IMR-90 (cell line): ENCODE measurements around the gene AHCYL2. TPM values are rescaled to one million over a fixed set of nuclear protein-coding genes. Genes with fewer than 3 reads are reported as not detected.

Source experiments
- ATAC-seq: fragments of 200-7000 bp; cut with Tn5 transposase; 2 replicates; pipeline ENCODE4 v1.9.1; 2020; ENCODE audit warnings: low read depth, mild to moderate bottlenecking, moderate library complexity
- BruUV-seq: library from RNA; stranded (reverse); fragments of 400-500 nt; replicated peaks from 2 replicates; lab custom pipeline; 2021; lab: Mats Ljungman, UMichigan
- CTCF ChIA-PET: fragments of 300-600 bp; formaldehyde crosslinking; extraction: SDS; loops from one replicate; lab custom pipeline; 2021; ENCODE audit warnings: antibody characterized with exemption; lab: Yijun Ruan, JAX
- POLR2A ChIA-PET: fragments of 300-600 bp; sonication (Branson Sonifier 250); formaldehyde crosslinking; loops from one replicate; lab custom pipeline; 2022; ENCODE audit warnings: antibody characterized with exemption; ENCODE audit not compliant: unreplicated experiment; lab: Charles Lee
- DNase-seq: peaks from one replicate; pipeline ENCODE4 v3.0.0; 2013
- H2AFZ ChIP-seq: replicated peaks from 2 replicates; pipeline ENCODE3; 2013; ENCODE audit warnings: low read length, mild to moderate bottlenecking; ENCODE audit not compliant: poor library complexity
- H2AK5ac ChIP-seq: 2 replicates; pipeline ENCODE4 v1.6.1; 2013; ENCODE audit warnings: low read depth, low read length, inconsistent platforms
- H2AK9ac ChIP-seq: replicated peaks from 2 replicates; pipeline ENCODE3; 2013; ENCODE audit warnings: mild to moderate bottlenecking, low read depth, low read length, moderate library complexity; ENCODE audit not compliant: poor library complexity
- H2BK120ac ChIP-seq: 2 replicates; pipeline ENCODE4 v1.6.1; 2013; ENCODE audit warnings: low read depth, low read length, inconsistent platforms
- H2BK15ac ChIP-seq: 3 replicates; pipeline ENCODE4 v1.6.1; 2013; ENCODE audit warnings: low read depth, low read length, inconsistent platforms
- H2BK20ac ChIP-seq: 2 replicates; pipeline ENCODE4 v1.6.1; 2013; ENCODE audit warnings: low read depth, mild to moderate bottlenecking, inconsistent platforms, low read length, moderate library complexity
- H2BK5ac ChIP-seq: 2 replicates; pipeline ENCODE4 v1.6.1; 2013; ENCODE audit warnings: mild to moderate bottlenecking, low read depth, low read length, inconsistent platforms; ENCODE audit not compliant: poor library complexity, severe bottlenecking
- H3K14ac ChIP-seq: replicated peaks from 2 replicates; pipeline ENCODE4 v1.6.1; 2013; ENCODE audit warnings: low read depth, low read length, inconsistent platforms
- H3K18ac ChIP-seq: 2 replicates; pipeline ENCODE4 v1.6.1; 2013; ENCODE audit warnings: low read depth, low read length, control low read depth
- H3K23ac ChIP-seq: 2 replicates; pipeline ENCODE4 v1.6.1; 2013; ENCODE audit warnings: low read depth, low read length, inconsistent platforms
- H3K27ac ChIP-seq: 2 replicates; pipeline ENCODE4 v1.5.1; 2013; ENCODE audit warnings: mild to moderate bottlenecking, control low read depth, low read length; ENCODE audit not compliant: insufficient read depth
- H3K27me3 ChIP-seq: 2 replicates; pipeline ENCODE4 v1.6.1; 2013; ENCODE audit warnings: low read length; ENCODE audit not compliant: control insufficient read depth, insufficient read depth
- H3K36me3 ChIP-seq: 2 replicates; pipeline ENCODE4 v1.6.1; 2013; ENCODE audit warnings: low read length, mixed read lengths; ENCODE audit not compliant: control insufficient read depth, insufficient read depth
- H3K4ac ChIP-seq: 2 replicates; pipeline ENCODE4 v1.6.1; 2013; ENCODE audit warnings: low read depth, low read length, inconsistent platforms
- H3K4me1 ChIP-seq: 2 replicates; pipeline ENCODE4 v1.6.1; 2013; ENCODE audit warnings: low read length, mixed read lengths; ENCODE audit not compliant: control insufficient read depth, insufficient read depth
- H3K4me2 ChIP-seq: 2 replicates; pipeline ENCODE4 v1.6.1; 2013; ENCODE audit warnings: low read depth, mild to moderate bottlenecking, control low read depth, low read length, moderate library complexity
- H3K4me3 ChIP-seq: 2 replicates; pipeline ENCODE4 v1.5.1; 2013; ENCODE audit warnings: low read depth, mild to moderate bottlenecking, control low read depth, low read length, moderate library complexity; ENCODE audit not compliant: insufficient read depth
- H3K56ac ChIP-seq: 2 replicates; pipeline ENCODE4 v1.6.1; 2013; ENCODE audit warnings: low read length, inconsistent platforms; ENCODE audit not compliant: insufficient read depth; ENCODE audit errors: extremely low read depth
- H3K79me1 ChIP-seq, 2 experiments: 2 replicates each; pipeline ENCODE4 v1.6.1; 2013; ENCODE audit warnings: low read length in 2 of 2, inconsistent platforms in 1 of 2, low read depth in 1 of 2
- H3K9ac ChIP-seq: 2 replicates; pipeline ENCODE4 v1.6.1; 2013; ENCODE audit warnings: low read depth, low read length, control low read depth
- H3K9me1 ChIP-seq: 2 replicates; pipeline ENCODE4 v1.6.1; 2013; ENCODE audit warnings: low read length, inconsistent platforms; ENCODE audit not compliant: insufficient read depth
- H3K9me3 ChIP-seq: 2 replicates; pipeline ENCODE4 v1.6.1; 2013; ENCODE audit warnings: low read length; ENCODE audit not compliant: control insufficient read depth, insufficient read depth
- H4K20me1 ChIP-seq: 2 replicates; pipeline ENCODE4 v1.6.1; 2013; ENCODE audit warnings: low read length, inconsistent platforms; ENCODE audit not compliant: insufficient read depth
- H4K5ac ChIP-seq: 2 replicates; pipeline ENCODE4 v1.6.1; 2013; ENCODE audit warnings: mild to moderate bottlenecking, low read depth, low read length, control low read depth
- H4K8ac ChIP-seq, 2 experiments: 2 replicates each; pipeline ENCODE4 v1.6.1; 2013; ENCODE audit warnings: low read depth in 2 of 2, low read length in 2 of 2, control low read depth in 1 of 2, inconsistent platforms in 1 of 2
- H4K91ac ChIP-seq: 2 replicates; pipeline ENCODE4 v1.6.1; 2013; ENCODE audit warnings: low read depth, low read length, inconsistent platforms; ENCODE audit not compliant: insufficient read depth
- BHLHE40 ChIP-seq: fragments of 150-350 bp; IDR thresholded peaks from 2 replicates; pipeline ENCODE4 v1.6.1; 2016; ENCODE audit warnings: mild to moderate bottlenecking, low read depth, low read length
- CEBPB ChIP-seq: IDR thresholded peaks from 2 replicates; pipeline ENCODE4 v1.6.1; 2012; ENCODE audit warnings: low read depth, low read length, improper control_type of control experiment
- CHD1 ChIP-seq: IDR thresholded peaks from 2 replicates; pipeline ENCODE4 v1.6.1; 2012; ENCODE audit warnings: low read depth, low read length, improper control_type of control experiment
- FOS ChIP-seq: fragments of 150-350 bp; IDR thresholded peaks from 2 replicates; pipeline ENCODE4 v1.6.1; 2016; ENCODE audit warnings: low read depth, low read length
- MAFK ChIP-seq: IDR thresholded peaks from 2 replicates; pipeline ENCODE4 v1.6.1; 2012; ENCODE audit warnings: low read depth, low read length, improper control_type of control experiment
- MXI1 ChIP-seq: IDR thresholded peaks from 2 replicates; pipeline ENCODE4 v1.6.1; 2012; ENCODE audit warnings: low read depth, mild to moderate bottlenecking, low read length, moderate library complexity, borderline replicate concordance
- NFE2L2 ChIP-seq: fragments of 150-350 bp; IDR thresholded peaks from 2 replicates; pipeline ENCODE4 v1.6.1; 2016; ENCODE audit warnings: low read depth, mild to moderate bottlenecking, low read length
- POLR2A ChIP-seq: IDR thresholded peaks from 2 replicates; pipeline ENCODE4 v1.6.1; 2012; ENCODE audit warnings: mild to moderate bottlenecking, low read depth, low read length
- RAD21 ChIP-seq: IDR thresholded peaks from 2 replicates; pipeline ENCODE4 v1.6.1; 2012; ENCODE audit warnings: low read length, improper control_type of control experiment
- RCOR1 ChIP-seq: IDR thresholded peaks from 2 replicates; pipeline ENCODE4 v1.6.1; 2012; ENCODE audit warnings: mild to moderate bottlenecking, low read length, improper control_type of control experiment; ENCODE audit not compliant: insufficient replicate concordance
- SMC3 ChIP-seq: fragments of 150-350 bp; IDR thresholded peaks from 2 replicates; pipeline ENCODE4 v1.6.1; 2016; ENCODE audit warnings: low read depth, mild to moderate bottlenecking, antibody characterized with exemption, low read length, moderate library complexity
- WGBS, 2 experiments: methylation state at CpG; one replicate each; pipeline versions ENCODE4 v1.1.5 to v1.1.7; 2013; ENCODE audit warnings: missing lambda C conversion rate in 2 of 2; ENCODE audit not compliant: insufficient read length in 1 of 2; ENCODE audit errors: extremely low coverage in 2 of 2; 5-methylcytosine and 5-hydroxymethylcytosine counted together
- dilution Hi-C: fragments of 300-500 bp; cut with HindIII; formaldehyde crosslinking; loops from one replicate; pipeline ENCODE4 v1.14.3; 2018; ENCODE audit warnings: low sequenced_read_pairs; ENCODE audit not compliant: unreplicated experiment
- in situ Hi-C: fragments of 300-500 bp; cut with MboI; formaldehyde crosslinking; loops from 3 replicates; pipeline ENCODE4 v1.14.3; 2019; ENCODE audit warnings: low sequenced_read_pairs, inconsistent platforms, mixed read lengths
- intact Hi-C: fragments of 100-400 bp; cut with micrococcal nuclease; formaldehyde crosslinking; loops from 2 replicates; pipeline ENCODE4 v1.10.0; 2022
- polyA plus RNA-seq, 3 experiments: library from polyadenylated mRNA; depleted of rRNA; stranded (reverse); fragments of >200 nt; gene quantifications; 2 replicates each; pipeline ENCODE4 v1.2.3, GENCODE V29; 2012; ENCODE audit warnings: low replicate concordance in 1 of 3
- total RNA-seq: library from RNA; depleted of rRNA; stranded (reverse); fragments of >200 nt; gene quantifications from 2 replicates; pipeline ENCODE4 v1.2.3, GENCODE V29; 2012
- TF ChIP-seq, protein P1 (sequence below): fragments of 150-350 bp; IDR thresholded peaks from 2 replicates; pipeline ENCODE4 v1.6.1; 2016; ENCODE audit warnings: low read depth, mild to moderate bottlenecking, low read length, moderate library complexity, borderline replicate concordance
- TF ChIP-seq, protein P2 (sequence below): fragments of 150-350 bp; IDR thresholded peaks from 2 replicates; pipeline ENCODE4 v1.6.1; 2017; ENCODE audit warnings: mild to moderate bottlenecking, antibody characterized with exemption, low read length, low read depth
- TF ChIP-seq, protein P3 (sequence below): conservative IDR thresholded peaks from 2 replicates; pipeline ENCODE4 v1.5.1; 2012; ENCODE audit warnings: mild to moderate bottlenecking, low read depth, low read length, improper control_type of control experiment

The AHCYL2 gene
- total and polyA plus RNA-seq, 2 of the 4 experiments (the other 2 are of a cell fraction) = 5.7 to 7.6 TPM

DNA sequence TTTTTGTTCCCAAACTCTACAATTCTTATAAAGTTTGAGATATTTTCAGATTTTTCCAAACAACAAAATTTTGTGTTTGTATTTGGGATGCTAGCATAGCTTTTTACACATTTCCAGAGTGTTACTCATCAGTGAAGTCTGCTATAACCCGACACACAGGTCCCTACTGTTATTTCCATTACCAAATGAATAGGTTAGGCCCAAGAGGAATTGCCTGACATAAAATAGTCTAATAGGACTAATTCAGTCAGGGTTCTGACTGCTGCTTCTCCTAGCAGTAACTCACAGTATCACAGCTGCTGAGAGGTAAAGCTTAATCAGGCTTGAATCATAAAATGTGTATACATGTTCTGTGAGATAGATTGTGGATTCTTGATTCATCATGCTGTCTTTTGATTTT, 160.3 kb downstream of the AHCYL2 start:
- H3K14ac ChIP-seq = no peak overlapping the region
- H3K56ac ChIP-seq = no peak overlapping the region
- no peak overlapping the region for H2AFZ ChIP-seq
- H2BK5ac ChIP-seq = no peak overlapping the region
- H3K9me3 ChIP-seq = no peaks in the 10 kb centered on the region
- H3K18ac ChIP-seq = no peak overlapping the region
- dilution Hi-C loops (no loop called here), intact Hi-C loops (loop anchor here (5.0 kb wide), 1 partner anchor 47 kb away; the partner anchor contains the start of gene STRIP2), in situ Hi-C loops (no loop called here)
- no peak overlapping the region for H3K4me2 ChIP-seq
- no peaks in the 10 kb centered on the region for H3K9me1 ChIP-seq
- H4K91ac ChIP-seq = no peak overlapping the region
- no peak overlapping the region for H2AK5ac ChIP-seq
- H4K20me1 ChIP-seq = no peaks in the 10 kb centered on the region
- no peak for TF ChIP-seq RCOR1
- TF ChIP-seq BHLHE40 = no peak
- no peak for TF ChIP-seq MAFK
- no peak for TF ChIP-seq CHD1
- TF ChIP-seq RAD21 = no peak
- TF ChIP-seq FOS = no peak
- no peak for TF ChIP-seq SMC3
- no peak for TF ChIP-seq NFE2L2
- TF ChIP-seq, protein P1, sequence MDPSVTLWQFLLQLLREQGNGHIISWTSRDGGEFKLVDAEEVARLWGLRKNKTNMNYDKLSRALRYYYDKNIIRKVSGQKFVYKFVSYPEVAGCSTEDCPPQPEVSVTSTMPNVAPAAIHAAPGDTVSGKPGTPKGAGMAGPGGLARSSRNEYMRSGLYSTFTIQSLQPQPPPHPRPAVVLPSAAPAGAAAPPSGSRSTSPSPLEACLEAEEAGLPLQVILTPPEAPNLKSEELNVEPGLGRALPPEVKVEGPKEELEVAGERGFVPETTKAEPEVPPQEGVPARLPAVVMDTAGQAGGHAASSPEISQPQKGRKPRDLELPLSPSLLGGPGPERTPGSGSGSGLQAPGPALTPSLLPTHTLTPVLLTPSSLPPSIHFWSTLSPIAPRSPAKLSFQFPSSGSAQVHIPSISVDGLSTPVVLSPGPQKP = no peak
- TF ChIP-seq CEBPB = no peak
- TF ChIP-seq, protein P2, sequence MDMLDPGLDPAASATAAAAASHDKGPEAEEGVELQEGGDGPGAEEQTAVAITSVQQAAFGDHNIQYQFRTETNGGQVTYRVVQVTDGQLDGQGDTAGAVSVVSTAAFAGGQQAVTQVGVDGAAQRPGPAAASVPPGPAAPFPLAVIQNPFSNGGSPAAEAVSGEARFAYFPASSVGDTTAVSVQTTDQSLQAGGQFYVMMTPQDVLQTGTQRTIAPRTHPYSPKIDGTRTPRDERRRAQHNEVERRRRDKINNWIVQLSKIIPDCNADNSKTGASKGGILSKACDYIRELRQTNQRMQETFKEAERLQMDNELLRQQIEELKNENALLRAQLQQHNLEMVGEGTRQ = no peak
- no peak for TF ChIP-seq MXI1
- no peak for TF ChIP-seq POLR2A
- TF ChIP-seq, protein P3, sequence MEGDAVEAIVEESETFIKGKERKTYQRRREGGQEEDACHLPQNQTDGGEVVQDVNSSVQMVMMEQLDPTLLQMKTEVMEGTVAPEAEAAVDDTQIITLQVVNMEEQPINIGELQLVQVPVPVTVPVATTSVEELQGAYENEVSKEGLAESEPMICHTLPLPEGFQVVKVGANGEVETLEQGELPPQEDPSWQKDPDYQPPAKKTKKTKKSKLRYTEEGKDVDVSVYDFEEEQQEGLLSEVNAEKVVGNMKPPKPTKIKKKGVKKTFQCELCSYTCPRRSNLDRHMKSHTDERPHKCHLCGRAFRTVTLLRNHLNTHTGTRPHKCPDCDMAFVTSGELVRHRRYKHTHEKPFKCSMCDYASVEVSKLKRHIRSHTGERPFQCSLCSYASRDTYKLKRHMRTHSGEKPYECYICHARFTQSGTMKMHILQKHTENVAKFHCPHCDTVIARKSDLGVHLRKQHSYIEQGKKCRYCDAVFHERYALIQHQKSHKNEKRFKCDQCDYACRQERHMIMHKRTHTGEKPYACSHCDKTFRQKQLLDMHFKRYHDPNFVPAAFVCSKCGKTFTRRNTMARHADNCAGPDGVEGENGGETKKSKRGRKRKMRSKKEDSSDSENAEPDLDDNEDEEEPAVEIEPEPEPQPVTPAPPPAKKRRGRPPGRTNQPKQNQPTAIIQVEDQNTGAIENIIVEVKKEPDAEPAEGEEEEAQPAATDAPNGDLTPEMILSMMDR = no peak
- no TSS peak for BruUV-seq
- no peak overlapping the region for H3K23ac ChIP-seq
- no peak overlapping the region for H2BK120ac ChIP-seq
- no peak overlapping the region for H3K4me3 ChIP-seq
- H2BK20ac ChIP-seq = peak overlapping the region; percentile 58; the same call in 1 of the 2 replicates
- no peaks in the 10 kb centered on the region for H3K27me3 ChIP-seq
- DNase-seq (peak; percentile 42), ATAC-seq (peak; percentile 76)
- H3K27ac ChIP-seq = no peak overlapping the region
- H3K79me1 ChIP-seq = no peaks in the 10 kb centered on the region
- POLR2A ChIA-PET = no interaction called here
- H3K36me3 ChIP-seq = 0 out of 2 replicates have a peak, but pooled peaks cover under 1% of the 10 kb centered on the region
- H2BK15ac ChIP-seq = no peak overlapping the region
- no peak overlapping the region for H2AK9ac ChIP-seq
- peaks cover 2% of the 10 kb centered on the region; the same call in 1 of the 2 replicates for H3K4me1 ChIP-seq
- no peak overlapping the region for H3K4ac ChIP-seq
- CTCF ChIA-PET = interaction anchor here (1.0 to 1.1 kb wide), 3 partner anchors 8 to 18 kb away, joined by 3 to 4 read pairs (median 4); no protein-coding TSS in a partner anchor
- H3K9ac ChIP-seq = no peak overlapping the region
- no peak overlapping the region for H4K8ac ChIP-seq
- no peak overlapping the region for H4K5ac ChIP-seq
- WGBS, 2 experiments = no CpG with 5 or more reads among the region's 1 CpG
